DMS53 treated with DMSO at 0.1 percent for 48 hours (cell line): ENCODE data around the gene PRPH.
"Not testable (repeated sequence)": the region's sequence is repeated elsewhere in the genome, so short reads cannot be mapped to it uniquely, and the experiment has no call there.

Experiments
- DNase-seq: peaks from one replicate; lab custom pipeline; 2025; ENCODE audit not compliant: unreplicated experiment; lab: John Stamatoyannopoulos, UW

Gene PRPH

DNA sequence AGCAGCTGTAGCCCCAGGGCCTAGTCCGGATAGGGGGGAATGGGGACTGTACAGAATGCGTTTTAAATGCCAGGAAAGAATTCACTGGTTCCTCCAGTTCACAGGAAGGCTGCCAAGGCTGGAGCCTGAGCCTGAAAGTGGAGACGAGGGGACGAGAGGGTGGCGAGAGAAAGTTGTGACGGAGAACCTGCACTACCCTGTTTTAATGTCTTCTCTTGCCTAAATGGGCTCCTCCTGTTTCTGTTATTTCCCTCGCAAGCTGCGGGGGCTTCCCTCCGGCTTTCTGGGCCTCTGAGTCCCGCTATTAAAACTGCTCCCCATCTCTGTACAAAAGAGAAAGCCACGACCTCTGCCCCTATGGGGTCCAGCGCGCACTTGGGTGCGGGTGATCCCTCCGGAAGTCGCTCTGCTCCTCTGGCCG, 37.5 kb downstream of the PRPH start:
- DNase-seq: no peak

DNA sequence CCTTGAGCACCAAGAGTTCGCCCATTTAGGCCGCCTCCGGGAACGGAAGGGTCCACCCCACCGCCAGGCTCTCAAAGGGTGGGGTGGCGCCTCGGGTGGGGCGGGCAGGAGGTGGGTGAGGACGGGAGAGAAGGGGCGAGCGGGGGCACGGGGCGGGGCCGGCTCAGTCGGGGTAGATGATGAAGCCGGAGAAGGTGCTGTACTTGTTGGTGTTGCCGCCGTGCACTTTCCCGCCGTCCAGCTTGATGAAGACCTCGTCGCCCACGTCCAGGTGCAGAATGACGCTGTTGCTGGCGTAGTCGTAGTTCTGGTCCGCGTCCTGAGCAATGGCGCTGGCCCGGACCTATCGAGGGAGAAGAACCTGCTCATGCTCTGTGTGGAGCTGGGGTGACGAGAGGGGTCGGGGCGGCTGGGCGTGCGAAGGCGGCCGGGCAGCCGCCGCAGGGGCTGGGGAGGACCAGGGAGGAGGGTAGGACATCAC, 38.0 kb downstream of the PRPH start:
- no peak for DNase-seq

DNA sequence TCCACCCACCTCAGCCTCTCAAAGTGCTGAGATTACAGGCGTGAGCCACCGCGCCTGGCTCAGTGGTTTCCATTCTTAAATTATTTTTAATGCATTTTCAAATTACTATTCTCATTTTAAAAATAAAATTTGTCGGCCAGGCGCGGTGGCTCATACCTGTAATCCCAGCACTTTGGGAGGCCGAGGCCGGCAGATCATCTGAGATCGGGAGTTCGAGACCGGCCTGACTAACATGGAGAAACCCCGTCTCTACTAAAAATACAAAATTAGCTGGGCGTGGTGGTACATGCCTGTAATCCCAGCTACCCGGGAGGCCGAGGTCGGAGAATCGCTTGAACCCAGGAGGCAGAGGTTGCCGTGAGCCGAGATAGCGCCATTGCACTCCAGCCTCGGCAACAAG, 38.8 kb downstream of the PRPH start:
- DNase-seq: not testable (repeated sequence)

DNA sequence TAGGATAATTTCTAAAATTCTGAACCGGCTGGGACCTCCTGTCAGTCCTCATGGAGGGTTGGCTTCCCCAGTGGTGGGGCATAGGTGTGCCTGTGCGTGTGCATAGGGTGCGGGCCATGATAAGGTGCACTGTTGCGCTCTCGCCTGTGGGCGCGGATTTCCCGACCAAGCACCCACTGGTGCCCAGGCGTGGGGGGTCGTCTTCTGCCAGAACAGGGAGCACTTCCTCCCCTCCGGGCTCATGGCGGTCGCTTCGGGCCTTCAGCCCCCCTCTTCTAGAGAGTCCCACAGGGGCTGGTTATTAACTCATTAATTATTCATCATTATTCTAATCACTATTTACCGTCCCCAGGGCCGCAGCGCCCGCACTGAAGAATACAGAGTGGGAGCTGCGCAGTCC, 39.3 kb downstream of the PRPH start:
- DNase-seq: no peak

DNA sequence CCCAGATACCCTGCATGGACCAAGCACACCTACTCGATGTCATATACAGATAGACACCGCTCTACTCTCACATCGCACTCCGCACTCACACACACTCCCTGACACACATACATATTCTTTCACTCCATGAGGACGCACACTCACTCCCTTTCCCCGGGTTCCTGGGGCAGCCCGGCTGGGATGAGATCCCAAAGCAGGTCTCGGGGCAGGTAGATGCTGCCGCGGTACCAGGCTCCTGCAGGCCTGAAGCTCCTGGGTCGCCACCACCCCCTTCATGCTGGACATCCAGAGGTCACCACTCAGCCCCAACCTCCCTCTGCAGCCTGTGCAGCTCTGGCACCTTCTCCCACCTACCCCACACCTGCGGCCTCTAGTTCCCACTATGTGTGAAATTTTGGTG, 39.7 kb downstream of the PRPH start:
- no peak for DNase-seq

DNA sequence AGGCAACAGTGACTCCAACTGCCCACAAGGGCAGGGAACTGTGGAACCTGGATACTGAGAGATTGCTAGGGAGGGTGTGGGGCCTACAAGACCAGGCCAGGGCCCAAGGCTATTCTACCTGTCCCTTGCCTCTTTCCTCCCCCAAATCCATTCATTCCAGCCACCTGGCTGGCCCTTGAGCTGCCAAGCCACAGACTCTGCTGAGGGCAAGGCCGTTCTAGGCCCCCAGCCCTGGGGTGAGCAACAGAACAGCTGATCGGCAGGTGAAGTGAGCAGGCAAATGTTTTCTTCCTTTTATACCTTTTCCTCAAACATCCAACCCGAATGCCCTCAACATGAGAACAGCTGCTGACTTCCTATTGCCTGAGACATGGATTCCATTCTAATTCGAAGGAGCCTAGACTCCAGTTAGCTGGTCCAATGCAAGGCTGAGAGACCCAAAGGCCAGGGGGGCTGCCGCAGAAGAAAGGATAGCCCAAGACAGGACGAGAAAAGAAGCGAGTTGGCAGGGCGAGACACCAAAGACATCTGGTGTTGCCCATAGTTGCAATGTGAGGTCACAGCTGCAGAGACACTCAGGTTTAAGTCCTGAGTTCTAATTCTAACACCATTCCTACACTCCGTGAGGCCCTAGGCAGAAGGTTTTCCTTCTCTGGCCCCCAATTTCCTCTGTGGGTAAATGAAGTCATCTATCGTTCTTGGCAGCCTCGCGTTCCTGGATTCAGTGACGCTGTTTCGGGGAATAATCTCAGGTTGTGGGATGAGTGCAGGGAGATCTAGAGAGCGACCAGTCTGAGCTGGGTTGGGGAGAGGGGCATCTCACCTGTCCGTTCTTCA, 40.4 kb downstream of the PRPH start:
- DNase-seq: no peak

DNA sequence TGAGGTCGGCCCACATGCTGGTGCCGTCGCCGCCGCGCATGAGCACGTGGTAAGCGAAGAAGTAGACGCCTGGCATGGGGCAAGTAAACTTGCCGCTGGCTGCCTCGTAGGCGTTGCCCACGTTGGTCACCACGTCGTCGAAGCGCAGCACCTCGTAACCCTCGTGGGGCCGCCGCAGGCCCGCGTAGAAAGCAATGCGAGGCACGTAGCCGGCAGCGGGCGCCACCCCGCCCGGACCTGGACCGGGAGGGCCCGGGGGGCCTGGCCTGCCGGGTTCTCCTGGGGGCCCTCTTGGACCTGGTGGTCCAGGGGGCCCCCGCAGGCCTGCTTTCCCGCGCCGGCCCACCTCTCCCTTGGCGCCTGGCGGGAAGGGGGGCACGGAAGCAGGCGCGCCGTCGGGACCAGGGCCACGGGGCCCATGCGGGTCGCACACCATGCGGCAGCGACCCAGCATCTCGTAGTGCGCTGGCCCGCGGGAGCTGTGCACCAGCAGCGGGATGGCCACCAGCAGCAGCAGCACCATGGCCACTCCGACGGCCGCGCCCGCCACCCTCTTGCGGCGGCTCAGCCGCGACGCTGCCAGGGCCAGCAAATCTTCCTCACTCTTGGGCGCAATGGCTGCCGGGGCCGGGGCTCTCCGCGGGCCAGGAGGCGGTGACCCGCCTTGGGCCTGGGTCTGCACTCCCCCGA, 41.2 kb downstream of the PRPH start:
- no peak for DNase-seq

DNA sequence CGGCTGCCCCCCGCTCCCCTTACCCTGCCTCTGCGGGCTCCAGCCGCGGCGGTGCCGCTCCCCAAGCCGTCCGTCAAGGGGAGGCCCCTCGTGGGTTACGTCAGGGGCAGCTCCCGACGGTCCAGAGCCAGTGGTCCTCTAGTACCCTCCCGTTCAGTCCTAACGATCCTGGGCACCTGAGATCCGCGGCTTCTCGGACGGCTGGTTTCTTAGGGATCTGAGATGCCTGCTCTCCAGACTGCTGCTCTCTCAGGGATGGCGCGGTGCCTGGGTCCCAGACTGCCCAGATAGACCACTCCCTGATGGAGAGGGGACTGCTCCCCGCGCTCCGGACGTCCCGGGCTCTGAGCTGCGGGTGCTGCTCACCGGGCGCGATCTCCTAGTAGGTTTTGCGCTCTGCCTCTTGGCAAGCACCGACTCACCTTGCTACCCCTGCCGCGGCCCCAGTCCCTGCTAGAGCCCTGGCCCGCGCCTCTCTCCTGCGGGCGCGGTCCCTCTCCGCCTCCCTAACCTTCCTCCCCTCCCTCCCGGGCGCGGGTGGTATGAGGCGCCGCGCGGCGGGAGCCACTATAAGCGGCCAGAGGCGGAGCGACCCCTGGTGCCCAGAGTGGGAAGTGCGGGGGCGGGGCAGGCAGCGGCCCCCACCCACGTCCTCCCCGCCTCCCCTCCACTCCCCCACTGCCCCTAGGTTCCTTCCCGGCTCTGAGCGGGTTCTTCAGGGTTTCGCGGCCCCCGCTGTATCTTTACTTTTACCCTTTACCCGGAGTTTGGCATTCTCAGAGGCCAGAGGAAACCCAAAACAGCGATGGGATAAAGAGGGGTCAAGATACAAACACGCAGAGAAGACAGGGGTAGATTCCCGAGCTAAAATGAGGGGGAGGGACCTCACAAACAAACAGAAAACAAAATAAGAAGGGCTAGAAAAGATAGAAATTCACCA, 42.0 kb downstream of the PRPH start, which contains the start of gene C1QL4:
Gene C1QL4, minus strand, starts transcription at position 544 of the 940 bp plus-strand sequence. CDS start 711 bp downstream, outside the sequence.
- peak; percentile 45 for DNase-seq

DNA sequence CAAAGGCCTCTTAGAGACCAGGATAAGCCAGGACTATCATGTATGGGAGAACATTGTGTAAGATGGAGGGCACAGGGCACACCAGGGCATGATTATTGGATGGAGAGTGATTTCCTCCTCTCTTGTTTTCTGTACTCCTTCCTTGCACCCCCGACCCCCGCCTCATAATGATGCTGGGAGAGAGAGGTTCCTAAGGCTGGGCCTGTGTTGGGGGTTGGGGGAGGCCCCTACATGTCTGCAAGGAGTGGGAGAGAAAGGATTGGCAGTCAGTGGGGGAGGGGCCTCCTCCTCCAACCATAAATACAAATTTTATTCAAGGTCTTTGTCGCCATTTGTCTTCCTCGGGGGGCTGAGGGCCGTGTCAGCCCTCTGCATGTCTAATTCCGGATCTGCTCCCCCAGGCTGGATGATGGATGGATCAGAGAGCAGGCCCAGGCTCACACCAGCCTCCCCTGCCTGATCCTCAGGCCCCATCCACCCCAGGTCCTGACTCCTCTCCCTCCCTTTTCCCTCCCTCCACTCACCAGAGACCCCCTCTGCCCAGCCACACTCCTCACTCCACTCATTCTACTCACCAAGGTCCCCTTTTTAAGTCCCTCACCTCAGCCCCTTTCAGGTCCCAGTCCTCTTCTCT, 44.0 kb downstream of the PRPH start:
- no peak for DNase-seq

DNA sequence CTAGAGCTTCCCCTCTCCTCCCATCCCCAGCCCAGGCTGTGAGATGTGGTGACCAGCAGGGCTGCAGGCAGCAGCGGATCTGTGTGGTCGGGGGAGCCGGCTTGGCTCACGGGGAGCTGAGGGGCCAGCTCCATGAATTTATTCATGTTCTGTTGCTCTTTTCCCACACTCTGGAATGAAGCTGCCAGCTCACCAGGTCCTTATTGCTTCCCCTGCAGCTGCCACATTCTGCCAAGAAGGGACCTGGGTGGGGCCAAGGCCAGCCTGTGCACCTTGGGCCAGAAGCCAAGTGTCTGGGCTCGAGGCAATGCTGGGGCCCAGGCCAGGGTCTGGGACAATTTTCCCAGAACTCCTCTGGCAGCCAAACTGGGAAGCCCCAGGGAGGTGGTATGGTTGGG, 44.5 kb downstream of the PRPH start:
- no peak for DNase-seq

DNA sequence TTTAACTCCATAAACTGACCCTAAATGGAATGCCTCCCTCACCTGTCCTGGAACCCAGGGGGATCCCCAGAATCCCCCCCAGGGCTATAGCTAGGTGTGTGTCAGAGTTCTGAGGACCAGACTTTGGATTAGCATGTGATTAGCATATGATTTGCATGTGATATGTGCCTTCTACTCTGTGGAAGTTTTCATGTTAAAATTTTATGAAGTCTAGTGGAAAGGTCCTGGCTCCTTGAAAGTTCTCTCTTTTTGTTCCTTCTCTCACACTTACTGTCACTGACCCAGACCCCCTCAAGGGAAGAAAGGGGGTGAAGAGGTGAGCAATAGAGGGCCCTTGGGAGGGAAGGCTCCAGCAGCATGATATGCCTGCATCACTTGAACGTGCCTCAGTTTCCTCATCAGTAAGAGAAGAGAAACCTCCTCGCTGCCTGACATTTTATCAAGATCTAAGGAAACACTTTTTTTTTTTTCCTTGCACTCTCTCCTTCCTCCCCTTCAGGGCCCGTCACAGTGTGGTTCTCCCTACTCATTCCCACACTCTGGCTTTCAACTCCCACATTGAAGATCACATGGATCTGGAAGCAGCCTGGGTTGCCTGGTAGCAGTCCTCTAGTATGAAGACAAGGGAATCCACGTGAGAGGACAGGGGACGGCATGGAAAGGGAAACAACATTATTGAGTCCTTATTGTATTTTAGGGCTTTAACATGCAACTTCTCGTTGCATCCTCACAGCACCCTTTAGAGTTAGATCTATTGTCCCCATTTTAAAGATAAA, 45.3 kb downstream of the PRPH start:
- no peak for DNase-seq

DNA sequence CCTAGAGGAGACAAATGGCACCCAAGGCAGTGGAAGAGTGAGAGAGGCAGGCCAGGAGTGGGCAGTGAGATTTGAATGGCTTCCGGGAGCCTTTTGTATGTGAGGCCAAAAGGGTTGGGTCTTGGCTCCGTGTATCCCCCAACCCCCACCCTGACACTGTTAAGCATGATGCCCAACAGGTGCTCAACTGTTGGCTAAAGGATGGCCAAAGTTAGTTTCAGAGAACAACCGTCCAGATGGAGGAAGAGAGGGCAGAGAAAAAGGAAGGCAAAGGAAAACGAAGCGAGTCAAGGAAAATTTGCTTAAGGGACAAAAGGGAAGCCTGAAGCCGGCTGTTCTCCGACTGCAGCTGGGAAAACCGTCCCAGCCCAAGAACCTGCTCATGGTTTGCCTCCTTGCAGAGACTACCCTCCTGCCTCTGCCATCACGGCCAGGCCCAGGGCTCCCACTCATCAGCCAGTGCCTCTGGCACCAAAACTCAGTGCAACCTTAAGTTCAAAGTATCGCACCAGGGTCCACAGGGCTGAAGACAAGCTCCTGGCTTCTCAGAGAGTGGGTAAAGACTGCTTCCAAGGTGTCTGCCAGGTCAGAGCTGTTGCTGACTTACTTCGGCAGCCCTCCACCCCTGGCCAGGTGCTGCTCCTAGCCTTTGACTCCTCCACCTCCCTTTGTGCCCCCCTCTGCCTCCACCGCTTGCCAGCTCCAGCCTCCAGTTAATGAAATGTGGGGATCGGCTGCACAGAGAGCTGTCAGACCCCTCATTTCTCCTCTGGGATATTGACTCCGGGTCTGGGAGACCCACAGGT, 46.2 kb downstream of the PRPH start:
- DNase-seq: no peak

DNA sequence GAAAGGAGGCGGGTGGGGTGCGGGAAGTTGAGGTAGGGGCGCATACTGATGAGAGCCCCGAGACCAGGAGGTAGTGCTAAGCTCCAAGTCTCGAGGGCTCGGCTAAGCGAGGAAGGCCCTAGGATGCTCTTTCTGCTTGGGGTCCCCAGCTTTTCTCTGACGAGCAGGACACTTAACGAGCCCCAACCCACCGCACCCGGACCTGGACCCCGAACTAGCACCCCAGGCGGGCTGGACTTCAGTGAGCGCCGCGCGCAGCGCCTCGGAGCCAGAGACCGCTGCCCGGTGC, 46.8 kb downstream of the PRPH start:
- no peak for DNase-seq

DNA sequence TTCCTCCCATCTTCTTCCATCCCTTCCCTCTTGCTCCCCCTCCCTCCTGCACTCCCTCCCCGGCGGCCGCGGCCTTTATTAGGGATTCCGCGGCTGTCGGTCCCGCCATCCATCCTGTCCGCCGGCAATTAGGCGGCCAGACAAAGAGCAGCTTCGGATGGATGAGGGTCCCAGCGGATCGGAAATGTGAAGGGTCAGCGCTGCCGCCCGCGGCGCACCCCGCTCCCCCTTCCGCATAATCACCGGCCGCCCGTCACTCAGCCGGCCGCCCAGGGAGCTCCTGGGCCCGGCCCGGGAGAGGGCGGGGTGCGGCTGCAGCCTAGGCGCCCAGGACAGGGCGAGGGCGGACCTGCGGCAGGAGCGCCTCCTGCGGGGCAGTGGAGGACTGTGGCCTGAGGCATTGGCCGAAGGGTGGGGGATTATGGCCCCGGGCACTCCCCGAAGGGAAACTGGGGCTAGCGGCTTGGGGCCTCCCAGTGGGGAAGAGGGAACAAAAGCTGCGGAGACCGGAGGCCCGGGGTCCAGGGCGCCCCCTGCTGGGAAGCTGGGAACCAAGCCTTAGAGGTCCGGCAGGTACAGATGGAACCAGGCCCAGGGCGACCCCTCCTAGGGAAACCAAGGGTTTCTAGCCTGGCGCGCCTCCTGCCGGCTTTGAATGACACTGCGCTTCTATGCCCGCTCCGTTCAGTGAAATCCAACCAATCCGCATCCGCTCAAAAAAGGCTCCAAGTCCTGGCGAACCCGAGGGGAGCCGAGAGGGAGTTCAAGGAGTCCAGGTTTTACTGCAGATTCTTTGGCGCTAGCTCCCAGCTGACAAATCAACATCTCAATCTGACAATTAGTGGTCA, 47.3 kb downstream of the PRPH start:
- peak; percentile 83 for DNase-seq

DNA sequence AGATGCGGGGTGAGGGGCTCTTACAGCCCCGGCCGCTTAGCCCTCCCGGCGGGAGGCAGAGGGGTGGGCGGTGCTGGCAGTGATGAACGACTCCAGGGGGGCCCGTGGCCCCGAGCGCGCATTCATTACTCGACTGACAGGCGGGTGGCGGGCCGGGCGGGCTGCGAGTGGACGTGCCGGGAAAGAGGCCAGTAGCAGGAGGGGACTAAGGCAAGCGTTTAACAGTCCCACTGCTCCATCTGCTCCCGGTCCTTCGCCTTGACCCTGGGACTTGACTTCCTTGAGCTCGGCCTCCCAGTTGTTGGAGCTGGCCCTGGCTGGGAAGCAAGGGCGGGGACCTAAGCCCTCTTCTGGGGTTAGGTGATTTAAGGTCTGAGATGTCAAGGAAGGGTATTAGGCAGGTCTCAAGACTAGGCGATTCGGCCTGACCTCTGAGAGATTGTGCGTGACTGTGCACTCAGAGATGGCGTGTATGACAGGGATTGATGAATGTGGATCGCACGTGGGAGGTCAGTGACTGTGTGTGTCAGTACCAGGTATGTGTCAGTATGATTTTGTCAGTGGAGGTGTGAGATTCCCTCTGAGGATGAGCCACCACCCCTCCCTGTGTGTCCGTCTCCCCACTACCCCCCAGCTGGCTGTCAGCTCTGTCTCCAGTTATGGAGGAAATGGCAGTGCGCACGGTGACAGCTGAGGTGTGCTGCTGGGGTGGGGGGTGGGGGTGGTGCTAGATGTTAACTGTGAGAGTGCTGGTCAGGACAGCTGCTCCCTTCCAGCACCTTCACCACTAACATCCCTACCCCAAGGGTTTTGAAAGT, 48.2 kb downstream of the PRPH start:
- peak; percentile 42 for DNase-seq

DNA sequence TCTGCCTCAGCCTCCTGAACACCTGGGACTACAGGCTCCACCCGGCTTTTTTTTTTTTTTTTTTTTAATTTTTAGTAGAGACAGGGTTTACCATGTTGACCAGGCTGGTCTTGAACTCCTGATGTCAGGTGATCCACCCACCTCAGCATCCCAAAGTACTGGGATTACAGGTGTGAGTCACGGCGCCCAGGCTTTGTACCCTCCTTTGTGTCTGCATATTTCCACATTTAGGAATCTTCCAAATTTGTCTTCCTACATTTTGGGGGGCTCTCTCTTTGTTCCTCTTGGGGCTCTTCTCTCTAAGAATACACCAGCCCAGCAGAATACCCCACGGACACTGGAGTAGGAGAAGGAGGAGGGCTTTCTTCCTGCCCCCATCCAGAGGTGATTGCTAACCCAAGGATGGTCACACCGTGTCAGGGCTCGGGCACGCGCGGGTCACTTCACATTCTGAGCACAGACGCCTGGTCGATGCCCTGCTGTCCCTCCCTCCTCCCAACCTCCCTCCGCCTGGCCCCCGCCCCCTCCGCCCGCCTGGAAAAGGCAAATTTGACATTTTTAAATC, 49.6 kb downstream of the PRPH start:
- no peak for DNase-seq
